Measurements from ENCODE around the gene RBBP4. TPM values are rescaled to one million over a fixed set of nuclear protein-coding genes. Genes with fewer than 3 reads are reported as not detected.

Gene RBBP4
- total RNA-seq (2014; rRNA removed; shearing (Covaris generic); ENCODE audit: low replicate concordance), result 141 and 162 TPM in 2 replicates

- peaks cover 46% of the 10 kb centered on the region for H3K36me3 ChIP-seq
- no peaks in the 10 kb centered on the region for H3K9me3 ChIP-seq
- no peaks in the 10 kb centered on the region for H3K27me3 ChIP-seq
- peak within 1 kb of the TSS; percentile 89 for H3K4me3 ChIP-seq
- peak; percentile 97 for DNase-seq
Measured at GRCh38 chr1:32650752-32651460, at the start of gene RBBP4. Gene RBBP4, plus strand, starts transcription at chr1:32651208. Its CDS starts 99 bp downstream, at chr1:32651307.

GRCh38 chr1:32605711-32606424 lies 45.1 kb upstream of the RBBP4 start:
- no peaks in the 10 kb centered on the region for H3K27me3 ChIP-seq
- H3K9me3 ChIP-seq, result no peaks in the 10 kb centered on the region
- H3K4me3 ChIP-seq, result no peak overlapping the region
- no peaks in the 10 kb centered on the region for H3K36me3 ChIP-seq
- no peak for DNase-seq

- H3K36me3 ChIP-seq, result no peaks in the 10 kb centered on the region
- no peaks in the 10 kb centered on the region for H3K9me3 ChIP-seq
- H3K4me3 ChIP-seq, result no peak overlapping the region
- no peak for DNase-seq
- H3K27me3 ChIP-seq, result no peaks in the 10 kb centered on the region
Measured at GRCh38 chr1:32606565-32607371, 44.2 kb upstream of the RBBP4 start.

GRCh38 chr1:32609180-32609579 lies 41.8 kb upstream of the RBBP4 start:
- no peak for DNase-seq
- H3K27me3 ChIP-seq, result no peaks in the 10 kb centered on the region
- H3K9me3 ChIP-seq, result no peaks in the 10 kb centered on the region
- H3K36me3 ChIP-seq, result no peaks in the 10 kb centered on the region
- H3K4me3 ChIP-seq, result no peak overlapping the region

GRCh38 chr1:32611859-32612188 lies 39.2 kb upstream of the RBBP4 start:
- H3K4me3 ChIP-seq, result peak overlapping the region; percentile 54
- no peak for DNase-seq
- no peaks in the 10 kb centered on the region for H3K36me3 ChIP-seq
- no peaks in the 10 kb centered on the region for H3K27me3 ChIP-seq
- H3K9me3 ChIP-seq, result no peaks in the 10 kb centered on the region

- H3K9me3 ChIP-seq, result no peaks in the 10 kb centered on the region
- H3K27me3 ChIP-seq, result no peaks in the 10 kb centered on the region
- DNase-seq, result peak; percentile 86
- H3K4me3 ChIP-seq, result peak overlapping the region; percentile 54
- no peaks in the 10 kb centered on the region for H3K36me3 ChIP-seq
Measured at GRCh38 chr1:32612189-32612881, 38.7 kb upstream of the RBBP4 start.

- H3K27me3 ChIP-seq, result no peaks in the 10 kb centered on the region
- no peaks in the 10 kb centered on the region for H3K36me3 ChIP-seq
- no peak for DNase-seq
- H3K9me3 ChIP-seq, result no peaks in the 10 kb centered on the region
- no peak overlapping the region for H3K4me3 ChIP-seq
Measured at GRCh38 chr1:32613472-32613871, 37.5 kb upstream of the RBBP4 start.

GRCh38 chr1:32618673-32619221 lies 32.3 kb upstream of the RBBP4 start:
- Histone ChIP-seq H3K9me3 (peaks cover 2% of the 10 kb centered on the region; the same call in 1 of the 2 replicates), H3K36me3 (peaks cover 17% of the 10 kb centered on the region)
- DNase-seq, result no peak

GRCh38 chr1:32619701-32620485 lies 31.1 kb upstream of the RBBP4 start:
- Histone ChIP-seq H3K4me3 (no peak overlapping the region), H3K27me3 (no peaks in the 10 kb centered on the region), H3K9me3 (peaks cover 2% of the 10 kb centered on the region; the same call in 1 of the 2 replicates), H3K36me3 (peaks cover 17% of the 10 kb centered on the region)
- DNase-seq, result no peak

More at GRCh38 chr1:32618673-32619221, 32.3 kb upstream of the RBBP4 start:
- no peaks in the 10 kb centered on the region for H3K27me3 ChIP-seq
- H3K4me3 ChIP-seq, result no peak overlapping the region

GRCh38 chr1:32622205-32622604 lies 28.8 kb upstream of the RBBP4 start:
- no peak for DNase-seq
- no peak overlapping the region for H3K4me3 ChIP-seq
- peaks cover 25% of the 10 kb centered on the region for H3K36me3 ChIP-seq
- H3K27me3 ChIP-seq, result no peaks in the 10 kb centered on the region
- peaks cover 2% of the 10 kb centered on the region; the same call in 1 of the 2 replicates for H3K9me3 ChIP-seq

- Histone ChIP-seq H3K4me3 (no peak overlapping the region), H3K36me3 (peaks cover 30% of the 10 kb centered on the region), H3K9me3 (peaks cover 2% of the 10 kb centered on the region; the same call in 1 of the 2 replicates), H3K27me3 (no peaks in the 10 kb centered on the region)
- no peak for DNase-seq
Measured at GRCh38 chr1:32622806-32623681, 28.0 kb upstream of the RBBP4 start.

GRCh38 chr1:32623775-32624174 lies 27.2 kb upstream of the RBBP4 start:
- H3K27me3 ChIP-seq, result no peaks in the 10 kb centered on the region
- DNase-seq, result no peak
- H3K9me3 ChIP-seq, result peaks cover 2% of the 10 kb centered on the region; the same call in 1 of the 2 replicates
- peaks cover 35% of the 10 kb centered on the region for H3K36me3 ChIP-seq
- H3K4me3 ChIP-seq, result no peak overlapping the region

- Histone ChIP-seq H3K9me3 (no peaks in the 10 kb centered on the region), H3K36me3 (peaks cover 19% of the 10 kb centered on the region), H3K4me3 (no peak overlapping the region), H3K27me3 (no peaks in the 10 kb centered on the region)
- no peak for DNase-seq
Measured at GRCh38 chr1:32626176-32626575, 24.8 kb upstream of the RBBP4 start.

GRCh38 chr1:32627596-32628162 lies 23.3 kb upstream of the RBBP4 start:
- no peaks in the 10 kb centered on the region for H3K9me3 ChIP-seq
- H3K36me3 ChIP-seq, result peaks cover 30% of the 10 kb centered on the region
- DNase-seq, result no peak
- H3K27me3 ChIP-seq, result no peaks in the 10 kb centered on the region
- no peak overlapping the region for H3K4me3 ChIP-seq
